DMS 273 (cell line): ENCODE data around the gene TSHZ2.
"Not testable (repeated sequence)": the region's sequence is repeated elsewhere in the genome, so short reads cannot be mapped to it uniquely, and the experiment has no call there.

ENCODE experiments used
- DNase-seq: peaks from one replicate; lab custom pipeline; 2025; ENCODE audit not compliant: unreplicated experiment; lab: John Stamatoyannopoulos, UW

TSHZ2 gene

GRCh38 chr20:53492212-53492611, 520.1 kb downstream of the TSHZ2 start:
- no peak for DNase-seq

GRCh38 chr20:53493311-53493857, 521.2 kb downstream of the TSHZ2 start:
- peak; percentile 12 for DNase-seq

DNA sequence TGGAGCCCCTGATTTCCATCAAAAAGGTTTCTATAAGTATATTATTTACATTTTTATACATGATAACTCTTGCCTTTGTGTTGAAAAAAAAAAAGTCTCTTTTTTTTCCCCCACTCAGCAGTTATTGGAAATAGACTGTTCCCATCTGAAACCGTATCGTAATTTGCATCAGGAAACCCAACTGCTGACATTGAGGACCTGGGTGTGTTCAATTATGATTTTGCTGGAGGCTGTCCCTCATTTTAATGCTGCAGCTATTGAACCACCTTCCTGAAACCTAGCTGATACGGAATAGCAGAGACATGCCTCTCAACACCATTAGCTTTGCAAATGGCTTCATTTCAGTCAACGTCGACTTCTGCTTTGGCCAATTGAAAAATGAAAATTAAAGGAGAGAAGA, 522.6 kb downstream of the TSHZ2 start:
- DNase-seq = no peak

DNA sequence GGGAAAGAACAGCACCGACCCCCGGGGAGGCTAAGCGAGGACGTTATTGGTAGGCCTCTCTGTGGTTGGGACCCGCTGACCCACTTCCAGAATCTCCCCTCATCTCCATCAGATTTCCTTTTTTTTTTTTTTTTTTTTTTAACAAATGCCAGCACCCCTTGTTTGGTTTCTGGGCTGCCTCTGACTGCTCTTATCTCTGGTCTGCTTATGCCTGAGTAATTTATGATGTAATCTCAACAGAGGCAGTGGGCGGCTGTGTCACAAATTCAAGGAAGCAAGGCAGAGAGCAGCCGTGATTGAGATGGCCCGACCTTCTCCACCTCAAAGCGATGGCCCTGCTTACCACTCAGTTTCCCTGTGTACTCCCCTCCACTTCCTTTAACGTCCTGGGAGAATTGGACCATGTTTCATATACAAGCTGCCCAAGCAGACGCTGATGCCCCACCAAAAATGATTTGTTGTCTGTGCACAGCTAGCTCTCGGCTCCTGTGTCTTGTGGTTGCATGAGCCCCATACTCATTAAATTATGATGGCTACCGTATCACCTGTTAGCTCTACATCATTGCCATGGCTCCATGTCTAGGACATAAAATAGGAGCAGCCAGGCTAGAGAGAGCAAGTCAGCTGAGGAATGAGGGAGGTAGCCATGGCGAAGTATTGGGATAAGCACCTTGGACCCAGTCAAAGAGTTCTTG, 523.4 kb downstream of the TSHZ2 start:
- DNase-seq = peak; percentile 31

DNA sequence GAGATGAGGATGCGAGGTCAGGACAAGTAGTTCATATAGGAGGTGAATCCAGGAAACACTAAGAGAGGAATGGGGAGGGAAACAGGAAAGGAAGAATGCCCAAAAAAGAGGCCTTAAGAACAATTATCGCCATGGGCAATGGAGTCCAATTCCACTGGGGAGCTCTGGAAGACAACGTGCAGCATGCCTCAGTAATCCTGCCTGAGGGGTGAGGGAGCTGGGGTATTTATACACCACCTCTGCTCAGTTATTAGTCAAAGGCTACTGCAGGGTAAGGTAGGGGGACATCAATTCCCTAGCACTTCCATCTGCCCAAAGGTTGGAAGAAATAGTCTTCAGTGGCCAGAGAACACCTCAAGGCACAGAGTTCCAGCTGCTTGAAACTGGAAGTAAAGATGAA, 525.1 kb downstream of the TSHZ2 start:
- DNase-seq = peak; percentile 44

DNA sequence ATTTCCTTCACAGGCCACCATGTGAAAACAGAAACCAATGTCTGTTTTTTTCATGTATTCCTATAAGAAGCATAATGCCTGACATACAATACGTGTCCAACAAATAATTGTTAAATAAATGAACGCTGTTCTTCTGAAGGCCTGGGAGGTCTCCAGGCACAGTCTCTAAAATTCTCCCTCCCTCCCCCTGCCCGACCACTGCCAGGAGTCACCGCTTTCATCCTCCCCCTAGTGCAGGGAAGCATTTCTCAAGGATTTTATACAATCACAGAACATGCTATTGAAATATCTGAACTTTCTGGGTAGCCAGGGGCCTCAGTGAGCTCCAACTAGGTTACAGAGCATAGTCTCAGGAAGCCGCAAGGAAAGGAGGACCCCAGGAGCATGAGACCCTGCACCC, 526.2 kb downstream of the TSHZ2 start:
- no peak for DNase-seq

GRCh38 chr20:53500651-53501050, 528.5 kb downstream of the TSHZ2 start:
- no peak for DNase-seq

GRCh38 chr20:53502820-53503219, 530.7 kb downstream of the TSHZ2 start:
- DNase-seq = peak; percentile 55

DNA sequence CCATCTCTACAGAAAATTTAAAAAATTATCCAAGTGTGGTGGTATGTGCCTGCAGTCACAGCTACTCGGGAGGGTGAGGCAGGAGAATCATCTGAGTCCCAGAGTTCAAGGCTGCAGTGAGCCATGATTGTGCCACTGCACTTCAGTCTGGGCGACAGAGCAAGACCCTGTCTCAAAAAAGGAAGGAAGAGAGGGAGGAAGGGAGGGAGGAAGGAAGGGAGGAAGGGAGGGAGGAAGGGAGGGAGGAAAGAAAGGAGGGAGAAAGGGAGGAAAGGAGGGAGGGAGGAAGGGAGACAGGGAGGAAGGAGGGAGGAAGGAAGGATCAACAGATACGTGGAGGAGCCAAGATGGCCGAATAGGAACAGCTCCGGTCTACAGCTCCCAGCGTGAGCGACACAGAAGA, 531.4 kb downstream of the TSHZ2 start:
- DNase-seq = no peak

- DNase-seq = not testable (repeated sequence)
Measured at GRCh38 chr20:53504106-53504505, 531.9 kb downstream of the TSHZ2 start.

- no peak for DNase-seq
Measured at GRCh38 chr20:53510262-53510661, 538.1 kb downstream of the TSHZ2 start.

DNA sequence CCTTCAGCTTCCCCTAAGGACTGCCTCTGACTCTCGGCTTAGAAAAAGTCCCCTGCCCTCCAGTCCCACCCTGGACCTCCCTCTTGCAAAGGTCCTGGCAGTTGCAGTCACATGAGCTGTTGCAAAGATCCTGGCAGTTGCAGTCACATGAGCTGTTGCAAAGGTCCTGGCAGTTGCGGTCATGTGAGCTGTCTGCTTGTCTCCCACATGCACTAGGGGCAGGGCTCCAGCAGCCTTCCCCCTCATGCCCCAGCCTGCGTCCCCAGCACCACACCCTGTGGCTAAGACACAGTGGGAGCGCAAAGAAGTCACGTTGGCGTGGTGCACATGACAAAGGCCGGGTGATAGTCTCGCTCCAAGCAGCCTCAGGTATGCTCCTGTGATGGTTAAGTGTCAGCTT, 538.5 kb downstream of the TSHZ2 start:
- no peak for DNase-seq

DNA sequence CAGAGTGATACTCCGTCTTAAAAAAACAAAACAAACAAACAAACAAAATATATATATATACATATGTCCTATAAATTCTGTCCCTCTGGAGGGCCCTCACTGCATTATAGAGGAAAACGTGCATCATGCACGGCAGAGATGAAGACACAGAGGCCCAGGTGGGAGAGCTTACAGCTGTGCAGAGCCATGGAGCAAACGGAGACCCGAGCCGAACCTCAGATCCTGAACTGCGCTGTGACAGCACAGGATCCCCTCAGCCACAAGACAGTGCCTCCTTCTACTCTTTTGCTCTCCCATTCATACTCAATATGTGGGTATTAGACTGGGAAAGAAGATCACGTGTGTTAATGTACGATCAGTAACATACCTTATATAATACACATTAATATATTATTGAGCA, 539.9 kb downstream of the TSHZ2 start:
- DNase-seq = no peak

DNA sequence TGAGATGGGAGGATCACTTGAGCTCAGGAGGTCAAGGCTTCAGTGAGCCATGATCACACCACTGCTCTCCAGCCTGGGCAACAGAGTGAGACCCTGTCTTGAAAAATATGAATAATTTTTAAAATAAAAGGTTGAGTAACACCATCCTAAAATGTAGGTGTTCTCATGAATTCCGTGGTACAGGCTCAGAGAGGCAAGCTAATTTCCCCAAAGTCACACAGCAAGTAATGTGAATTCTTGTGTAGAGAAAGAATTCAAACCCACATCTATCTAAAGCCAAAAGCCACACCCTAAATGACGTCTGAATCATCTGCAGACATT, 541.0 kb downstream of the TSHZ2 start:
- no peak for DNase-seq

GRCh38 chr20:53513489-53514298, 541.5 kb downstream of the TSHZ2 start:
- no peak for DNase-seq

- DNase-seq = no peak
Measured at GRCh38 chr20:53515749-53516148, 543.6 kb downstream of the TSHZ2 start.

DNA sequence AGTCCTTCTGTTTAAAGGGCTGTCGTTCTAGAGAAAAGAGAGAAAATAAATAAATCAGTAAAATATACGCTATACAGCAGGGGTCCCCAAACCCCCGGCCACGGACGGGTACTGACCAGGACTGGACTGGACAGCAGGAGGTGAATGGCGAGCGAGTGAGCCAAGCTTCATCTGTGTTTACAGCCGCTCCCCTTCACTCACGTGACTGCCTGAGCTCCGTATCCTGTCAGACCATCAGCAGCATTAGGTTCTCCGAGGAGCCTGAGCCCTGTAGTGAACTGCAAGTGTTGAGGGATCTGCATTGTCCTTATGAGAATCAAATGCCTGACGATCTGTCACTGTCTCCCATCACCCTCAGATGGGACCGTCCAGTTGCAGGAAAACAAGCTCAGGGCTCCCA, 545.0 kb downstream of the TSHZ2 start:
- DNase-seq = no peak

DNA sequence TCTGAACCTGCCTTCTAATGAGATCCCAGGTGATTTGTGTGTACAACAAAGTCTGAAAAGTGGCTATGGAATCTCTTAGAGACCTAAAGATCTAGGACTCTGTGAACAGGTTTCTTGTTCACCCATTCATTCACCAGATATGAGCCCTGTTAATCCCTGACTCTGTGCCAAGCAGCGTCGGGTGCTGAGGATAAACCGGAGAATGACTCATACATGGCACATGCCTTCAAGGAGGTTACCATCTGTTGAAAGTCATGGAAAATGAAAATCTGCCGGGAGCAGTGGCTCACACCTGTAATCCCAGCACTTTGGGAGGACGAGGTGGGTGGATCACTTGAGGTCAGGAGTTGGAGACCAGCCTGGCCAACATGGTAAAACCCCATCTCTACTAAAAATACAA, 549.3 kb downstream of the TSHZ2 start:
- DNase-seq = peak; percentile 87

GRCh38 chr20:53522026-53522425, 549.9 kb downstream of the TSHZ2 start:
- no peak for DNase-seq

- DNase-seq = no peak
Measured at GRCh38 chr20:53522696-53523095, 550.5 kb downstream of the TSHZ2 start.

DNA sequence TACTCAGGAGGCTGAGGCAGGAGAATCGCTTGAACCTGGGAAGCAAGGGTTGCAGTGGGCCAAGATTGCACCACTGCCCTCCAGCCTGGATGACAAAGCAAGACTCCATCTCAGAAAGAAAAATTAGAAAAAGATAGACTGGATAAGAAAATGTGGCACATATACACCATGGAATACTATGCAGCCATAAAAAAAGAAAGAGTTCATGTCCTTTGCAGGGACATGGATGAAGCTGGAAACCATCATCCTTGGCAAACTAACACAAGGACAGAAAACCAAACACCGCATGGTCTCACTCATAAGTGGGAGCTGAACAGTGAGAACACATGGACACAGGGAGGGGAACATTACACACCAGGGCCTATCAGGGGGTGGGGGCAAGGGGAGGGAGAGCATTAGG, 551.5 kb downstream of the TSHZ2 start:
- DNase-seq = not testable (repeated sequence)

GRCh38 chr20:53524589-53525312, 552.6 kb downstream of the TSHZ2 start:
- peak; percentile 12 for DNase-seq
